Lower leg skin (tissue), 4 donors: ENCODE results near the gene DOCK11. TPM values are rescaled to one million over a fixed set of nuclear protein-coding genes. Genes with fewer than 3 reads are reported as not detected.
"Not testable (repeated sequence)": the region's sequence is repeated elsewhere in the genome, so short reads cannot be mapped to it uniquely, and the experiment has no call there.

ENCODE experiments used
- DNase-seq, 2 donors: peaks; one replicate each; pipeline ENCODE4 v3.0.0-alpha.2; 2019; ENCODE audit warnings: low spot score in 2 of 2
- H3K4me3 ChIP-seq: fragments of 200-600 bp; sonication (generic); 2 replicates; pipeline ENCODE4 v1.5.1; 2017; ENCODE audit warnings: mild to moderate bottlenecking, low read depth; ENCODE audit not compliant: poor library complexity, severe bottlenecking
- POLR2A ChIP-seq, 2 donors: fragments of 450-650 bp; IDR thresholded peaks; one replicate each; pipeline ENCODE4 v1.6.1; 2016 to 2017; ENCODE audit warnings: antibody characterized with exemption in 2 of 2, mild to moderate bottlenecking in 1 of 2, moderate library complexity in 1 of 2
- WGBS, 2 donors: methylation state at CpG; one replicate each; pipeline ENCODE4 v1.1.5; 2018; 5-methylcytosine and 5-hydroxymethylcytosine counted together
- intact Hi-C: fragments of 100-400 bp; cut with DNase I; formaldehyde crosslinking; loops from one replicate; pipeline ENCODE4 v1.15.0; 2023; ENCODE audit warnings: low total_unique reads
- total RNA-seq, 4 donors: library from RNA; depleted of rRNA; stranded (reverse); fragments of >200 nt; gene quantifications; one replicate each; pipeline ENCODE4 v1.1.0, GENCODE V29; 2016
- TF ChIP-seq, protein P1 (sequence below), 3 donors: fragments of 450-650 bp; IDR thresholded peaks; one replicate each; pipeline ENCODE4 v1.5.1; 2016; ENCODE audit warnings: antibody characterized with exemption in 3 of 3, mild to moderate bottlenecking in 3 of 3, moderate library complexity in 2 of 3

Gene DOCK11
- total RNA-seq, 4 donors from 2014 or later = 3.5 to 11.1 (median 5.5) TPM

- no peak for DNase-seq
- no peak overlapping the region for H3K4me3 ChIP-seq
- WGBS, 2 donors = 61 to 78% methylated on average over 5 to 7 of the region's 7 CpGs
- no peak for TF ChIP-seq POLR2A (IDR thresholded peaks at IDR 0.05)
- TF ChIP-seq, protein P1, sequence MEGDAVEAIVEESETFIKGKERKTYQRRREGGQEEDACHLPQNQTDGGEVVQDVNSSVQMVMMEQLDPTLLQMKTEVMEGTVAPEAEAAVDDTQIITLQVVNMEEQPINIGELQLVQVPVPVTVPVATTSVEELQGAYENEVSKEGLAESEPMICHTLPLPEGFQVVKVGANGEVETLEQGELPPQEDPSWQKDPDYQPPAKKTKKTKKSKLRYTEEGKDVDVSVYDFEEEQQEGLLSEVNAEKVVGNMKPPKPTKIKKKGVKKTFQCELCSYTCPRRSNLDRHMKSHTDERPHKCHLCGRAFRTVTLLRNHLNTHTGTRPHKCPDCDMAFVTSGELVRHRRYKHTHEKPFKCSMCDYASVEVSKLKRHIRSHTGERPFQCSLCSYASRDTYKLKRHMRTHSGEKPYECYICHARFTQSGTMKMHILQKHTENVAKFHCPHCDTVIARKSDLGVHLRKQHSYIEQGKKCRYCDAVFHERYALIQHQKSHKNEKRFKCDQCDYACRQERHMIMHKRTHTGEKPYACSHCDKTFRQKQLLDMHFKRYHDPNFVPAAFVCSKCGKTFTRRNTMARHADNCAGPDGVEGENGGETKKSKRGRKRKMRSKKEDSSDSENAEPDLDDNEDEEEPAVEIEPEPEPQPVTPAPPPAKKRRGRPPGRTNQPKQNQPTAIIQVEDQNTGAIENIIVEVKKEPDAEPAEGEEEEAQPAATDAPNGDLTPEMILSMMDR (IDR thresholded peaks at IDR 0.05) = no peak
- intact Hi-C loops = no loop called here
These were observed 27.5 kb upstream of the DOCK11 start for GRCh38 chrX:118468122-118468521.

DNA sequence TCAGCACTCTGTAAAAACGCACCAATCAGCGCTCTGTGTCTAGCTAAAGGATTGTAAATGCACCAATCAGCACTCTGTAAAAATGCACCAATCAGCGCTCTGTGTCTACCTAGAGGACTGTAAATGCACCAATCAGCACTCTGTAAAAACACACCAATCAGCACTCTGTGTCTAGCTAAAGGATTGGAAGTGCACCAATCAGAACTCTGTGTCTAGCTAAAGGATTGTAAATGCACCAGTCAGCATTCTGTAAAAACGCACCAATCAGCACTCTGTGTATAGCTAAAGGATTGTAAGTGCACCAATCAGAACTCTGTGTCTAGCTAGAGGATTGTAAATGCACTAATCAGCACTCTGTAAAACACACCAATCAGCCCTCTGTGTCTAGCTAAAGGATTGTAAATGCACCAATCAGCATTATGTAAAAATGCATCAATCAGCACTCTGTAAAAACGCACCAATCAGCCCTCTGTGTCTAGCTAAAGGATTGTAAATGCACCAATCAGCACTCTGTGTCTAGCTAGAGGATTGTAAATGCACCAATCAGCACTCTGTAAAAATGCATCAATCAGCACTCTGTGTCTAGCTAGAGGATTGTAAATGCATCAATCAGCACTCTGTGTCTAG lies 24.8 kb upstream of the DOCK11 start:
- H3K4me3 ChIP-seq, DNase-seq, intact Hi-C loops: not testable (repeated sequence)
- 75 to 92% methylated on average over 5 of the region's 5 CpGs for WGBS, 2 donors

GRCh38 chrX:118474586-118474985 lies 21.0 kb upstream of the DOCK11 start:
- TF ChIP-seq, protein P1 (IDR thresholded peaks at IDR 0.05) = no peak
- TF ChIP-seq POLR2A (IDR thresholded peaks at IDR 0.05) = no peak
- no peak for DNase-seq
- 56 to 65% methylated on average over 6 of the region's 6 CpGs for WGBS, 2 donors
- intact Hi-C loops = no loop called here
- no peak overlapping the region for H3K4me3 ChIP-seq

- no peak for TF ChIP-seq POLR2A (IDR thresholded peaks at IDR 0.05)
- TF ChIP-seq, protein P1 (IDR thresholded peaks at IDR 0.05) = no peak
- intact Hi-C loops = no loop called here
- no peak for DNase-seq
- WGBS, 2 donors = 80 to 86% methylated on average over 4 of the region's 4 CpGs
- no peak overlapping the region for H3K4me3 ChIP-seq
These were observed 19.7 kb upstream of the DOCK11 start for GRCh38 chrX:118475903-118476302.

DNA sequence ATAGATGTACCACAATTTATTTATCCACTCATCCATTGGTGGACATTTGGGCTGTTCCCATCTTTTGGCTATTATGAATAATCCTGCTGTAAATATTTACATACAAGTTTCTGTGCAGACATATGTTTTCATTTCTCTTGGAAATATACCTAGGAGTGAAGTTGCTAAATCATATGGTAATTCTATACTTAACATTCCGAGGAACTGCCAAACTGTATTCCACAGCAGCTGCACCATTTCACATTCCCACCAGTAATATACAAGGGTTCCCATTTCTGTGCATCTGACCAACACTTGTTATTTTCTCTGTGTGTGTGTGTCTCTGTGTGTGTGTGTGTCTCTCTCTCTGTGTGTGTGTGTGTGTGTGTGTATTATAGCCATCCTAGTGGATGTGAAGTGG lies 15.4 kb upstream of the DOCK11 start:
- WGBS, 2 donors = 85 to 88% methylated on average over 1 of the region's 1 CpG
- no peak for DNase-seq
- intact Hi-C loops = no loop called here
- H3K4me3 ChIP-seq = no peak overlapping the region
- TF ChIP-seq, protein P1 (IDR thresholded peaks at IDR 0.05) = no peak
- no peak for TF ChIP-seq POLR2A (IDR thresholded peaks at IDR 0.05)

GRCh38 chrX:118482384-118482783 lies 13.2 kb upstream of the DOCK11 start:
- intact Hi-C loops, DNase-seq, H3K4me3 ChIP-seq: not testable (repeated sequence)
- WGBS, 2 donors = 81 to 91% methylated on average over 4 of the region's 4 CpGs

DNA sequence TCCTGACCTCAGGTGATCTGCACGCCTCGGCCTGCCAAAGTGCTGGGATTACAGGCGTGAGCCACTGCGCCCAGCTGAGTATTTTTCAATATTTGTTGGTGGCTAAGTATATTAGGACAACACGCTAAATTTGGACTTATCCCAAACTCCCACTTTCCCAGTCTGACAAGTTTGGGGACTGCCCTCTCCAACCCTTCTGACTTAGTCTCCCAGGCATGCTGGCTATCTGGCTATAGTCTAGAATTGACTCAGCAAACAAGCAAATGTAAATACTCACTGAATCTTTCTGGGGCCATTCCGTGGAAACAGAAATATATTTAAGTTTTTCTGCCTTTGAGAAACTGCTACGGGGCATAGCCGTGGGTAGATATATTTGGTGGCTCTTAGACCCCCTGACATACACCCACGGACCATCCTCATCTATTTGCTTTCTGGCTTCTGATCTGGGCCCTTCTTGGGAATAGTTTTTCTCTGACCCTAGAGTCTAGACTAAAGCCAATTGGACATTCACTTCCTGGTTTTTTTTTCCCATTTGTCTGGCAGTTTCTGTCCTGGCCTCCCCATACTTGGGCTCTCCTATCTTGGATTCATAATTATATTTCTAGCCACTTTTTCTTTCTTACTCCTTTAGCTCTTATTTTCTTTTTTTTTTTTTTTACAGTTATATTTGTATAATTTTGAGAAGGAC lies 11.3 kb upstream of the DOCK11 start:
- intact Hi-C loops = no loop called here
- DNase-seq = no peak
- TF ChIP-seq, protein P1 (IDR thresholded peaks at IDR 0.05) = no peak
- TF ChIP-seq POLR2A (IDR thresholded peaks at IDR 0.05) = no peak
- no peak overlapping the region for H3K4me3 ChIP-seq
- WGBS, 2 donors = 75 to 92% methylated on average over 7 to 9 of the region's 9 CpGs

GRCh38 chrX:118486693-118487092 lies 8.9 kb upstream of the DOCK11 start:
- WGBS, 2 donors = 83 to 100% methylated on average over 1 of the region's 1 CpG
- H3K4me3 ChIP-seq, intact Hi-C loops: not testable (repeated sequence)

More at GRCh38 chrX:118486693-118487092, 8.9 kb upstream of the DOCK11 start:
- not testable (repeated sequence) for DNase-seq
